Activated CD4-positive, alpha-beta T cell treated with anti-CD3 and anti-CD28 coated beads for 24 hours (primary cell): ENCODE data around the gene CCS.
"Not testable (repeated sequence)": the region's sequence is repeated elsewhere in the genome, so short reads cannot be mapped to it uniquely, and the experiment has no call there.

ENCODE experiments used
- DNase-seq, 2 donors: peaks; one replicate each; pipeline ENCODE4 v3.0.0-alpha.2; 2020; ENCODE audit warnings: low read depth in 2 of 2

Gene CCS, protein sequence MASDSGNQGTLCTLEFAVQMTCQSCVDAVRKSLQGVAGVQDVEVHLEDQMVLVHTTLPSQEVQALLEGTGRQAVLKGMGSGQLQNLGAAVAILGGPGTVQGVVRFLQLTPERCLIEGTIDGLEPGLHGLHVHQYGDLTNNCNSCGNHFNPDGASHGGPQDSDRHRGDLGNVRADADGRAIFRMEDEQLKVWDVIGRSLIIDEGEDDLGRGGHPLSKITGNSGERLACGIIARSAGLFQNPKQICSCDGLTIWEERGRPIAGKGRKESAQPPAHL

DNA sequence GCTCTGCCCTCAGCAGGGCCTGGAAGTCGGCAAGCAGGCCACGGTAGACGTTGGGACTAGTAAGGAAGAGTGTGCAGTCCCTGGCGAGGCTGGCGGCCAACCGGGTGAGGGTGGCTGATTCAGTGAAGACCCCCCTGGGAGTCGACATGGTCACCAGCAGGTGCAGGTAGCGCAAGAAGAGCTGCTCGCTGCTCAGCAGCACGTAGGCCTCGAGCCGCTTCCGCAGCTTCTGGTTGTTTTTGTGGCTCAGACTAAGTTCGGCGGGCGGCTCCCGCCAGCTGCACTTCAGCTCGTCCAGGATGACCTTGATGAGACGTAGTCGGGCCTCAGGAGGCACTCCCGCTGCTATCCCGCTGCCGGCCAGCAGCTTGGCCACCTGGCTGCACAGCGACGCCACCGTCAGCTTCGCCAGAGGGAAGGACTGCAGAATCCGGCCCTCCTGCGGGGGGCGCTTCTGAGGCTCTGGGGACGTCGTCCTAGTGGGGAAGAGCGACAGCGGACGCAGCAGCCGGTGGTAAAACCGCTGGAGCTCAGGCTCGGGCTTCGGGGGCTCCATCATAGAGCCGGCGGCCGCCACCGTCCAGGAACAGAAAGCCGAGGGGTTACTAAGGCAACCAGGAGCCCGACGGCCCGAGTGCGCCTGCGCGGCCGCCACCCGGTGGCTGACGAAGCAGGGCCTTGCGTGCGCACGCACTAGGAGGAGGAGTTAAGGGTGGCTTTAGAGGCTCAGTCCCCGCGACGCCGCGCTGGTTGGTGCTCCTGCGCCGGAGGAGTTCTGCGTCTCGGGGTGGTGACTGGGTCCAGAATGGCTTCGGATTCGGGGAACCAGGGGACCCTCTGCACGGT is at the start of gene CCS, which contains the start of gene CCDC87:
CCS (plus strand) TSS at position 729 of the 846 bp plus-strand sequence; CDS start at position 806, 77 bp downstream.
CCDC87 (minus strand) TSS at position 607 of the 846 bp plus-strand sequence; CDS start at position 559, 48 bp downstream.
- DNase-seq = peak; percentile 98

DNA sequence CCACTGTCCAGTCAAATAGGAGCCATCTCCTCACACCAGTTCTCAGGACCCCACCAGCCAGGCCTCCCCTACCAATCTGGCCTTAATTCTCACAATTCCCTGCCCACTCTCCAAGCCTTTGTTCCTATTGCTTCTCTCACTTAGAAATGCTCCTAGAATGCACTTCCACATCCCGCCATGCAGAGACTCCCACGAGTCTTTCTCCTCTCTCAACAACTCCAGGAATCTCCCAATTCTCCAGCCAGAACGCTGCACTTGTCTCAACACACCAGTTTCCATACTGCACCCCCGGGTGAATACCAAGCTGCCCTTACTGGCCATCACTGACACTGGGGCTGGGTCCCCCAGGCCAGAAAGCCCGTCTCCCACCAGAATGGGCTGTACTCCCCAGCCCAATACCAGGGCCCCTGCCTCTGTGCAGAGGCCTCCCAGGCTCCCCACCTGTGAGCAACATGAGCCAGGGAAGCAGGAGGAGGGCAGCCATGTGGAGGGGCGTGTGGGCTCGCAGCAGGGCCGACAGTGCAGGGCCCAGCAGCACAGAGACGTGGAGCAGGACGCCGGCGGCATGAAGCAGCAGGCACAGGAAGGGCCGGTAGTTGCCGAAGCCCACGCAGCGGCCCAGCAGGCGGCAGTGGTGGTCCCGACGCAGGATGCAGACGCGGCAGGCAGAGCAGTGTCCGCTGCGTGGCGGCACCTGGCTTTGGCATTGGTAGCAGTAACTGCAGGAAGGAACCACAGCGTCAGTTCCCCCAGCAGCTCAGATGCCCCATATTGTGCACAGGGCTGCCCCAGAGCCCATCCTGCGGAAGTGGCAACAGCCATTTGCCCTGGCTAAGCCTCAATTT is 49.5 kb upstream of the CCS start:
- DNase-seq = peak in 1 of 2 donors; percentile 18

DNA sequence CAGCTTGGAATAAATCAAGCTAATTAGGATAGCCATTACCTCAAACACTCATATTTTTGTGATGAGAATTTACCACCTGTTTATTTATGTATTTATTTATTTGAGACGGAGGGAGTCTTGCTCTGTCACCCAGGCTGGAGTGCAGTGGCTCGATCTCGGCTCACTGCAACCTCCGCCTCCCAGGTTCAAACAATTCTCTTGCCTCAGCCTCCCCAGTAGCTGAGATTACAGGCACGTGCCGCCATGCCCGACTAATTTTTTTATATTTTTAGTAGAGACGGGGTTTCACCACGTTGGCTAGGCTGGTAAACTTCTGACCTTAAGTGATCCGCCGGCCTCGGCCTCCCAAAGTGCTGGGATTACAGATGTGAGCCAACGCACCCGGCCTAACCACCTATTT is 48.0 kb upstream of the CCS start:
- DNase-seq = not testable (repeated sequence)

DNA sequence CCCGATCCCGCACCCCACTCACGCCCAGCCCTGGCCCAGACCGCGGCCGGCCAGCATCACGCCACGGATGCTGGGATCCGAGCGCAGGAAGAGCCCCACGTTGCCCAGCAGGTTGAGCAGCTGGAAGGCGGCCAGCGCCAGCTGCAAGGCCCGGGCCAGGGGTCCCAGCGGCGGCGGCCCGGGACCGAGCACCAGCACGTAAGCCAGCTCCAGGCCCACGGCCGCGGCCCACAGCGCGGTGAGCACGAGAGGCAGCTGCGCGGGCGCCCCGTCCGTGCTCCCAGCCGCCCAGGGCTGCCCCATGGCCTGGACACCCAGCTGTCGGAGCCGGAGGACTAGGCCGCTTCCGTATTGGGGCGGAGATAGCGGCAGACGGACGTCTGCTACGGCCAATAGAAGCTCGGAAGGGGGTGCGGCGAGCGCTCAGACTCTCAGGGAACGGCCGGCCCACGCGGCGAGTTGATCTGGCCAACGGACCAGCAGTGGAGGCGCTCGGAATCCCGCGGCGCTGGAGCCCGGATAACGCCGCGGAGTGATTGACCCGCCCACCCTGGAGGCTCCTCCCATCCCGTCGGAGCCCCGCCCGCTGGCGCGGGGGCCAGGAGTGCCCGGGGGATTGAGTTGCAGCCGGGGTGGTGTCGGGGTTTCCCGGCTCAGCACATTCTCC is 47.2 kb upstream of the CCS start, which contains the start of gene ZDHHC24:
ZDHHC24 (minus strand) TSS at position 348 of the 667 bp plus-strand sequence; CDS start at position 303, 45 bp downstream.
- peak; percentile 79 to 90 for DNase-seq

DNA sequence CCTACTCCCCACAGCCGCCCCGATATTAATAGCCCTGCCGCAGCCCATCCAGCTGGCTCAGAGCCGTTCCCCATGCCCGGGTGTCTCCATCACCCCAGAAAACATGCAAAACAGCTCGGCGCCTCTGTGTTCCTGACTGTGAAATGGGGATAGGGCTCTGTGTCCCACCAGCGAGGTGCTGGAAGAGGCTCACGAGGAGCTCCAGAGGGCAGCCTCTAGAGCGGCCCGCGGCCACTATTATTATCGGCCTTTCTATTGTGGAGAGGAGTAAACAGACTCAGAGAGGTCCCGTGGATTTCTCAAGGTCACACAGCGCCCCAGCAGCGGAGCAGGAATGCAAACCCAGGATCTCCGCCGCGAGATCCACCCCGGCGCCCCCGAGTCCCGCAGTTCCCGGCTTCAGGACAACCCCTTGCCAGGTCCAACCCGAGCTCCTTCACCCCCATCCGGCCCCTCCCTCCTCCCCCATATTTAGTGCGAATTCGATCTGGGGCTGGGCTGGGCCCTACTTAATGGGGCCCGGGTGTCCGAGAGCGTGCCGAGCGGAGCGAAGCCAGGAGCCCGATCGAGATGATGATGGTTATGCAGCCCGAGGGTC is 46.5 kb upstream of the CCS start, which contains the start of gene ACTN3:
ACTN3 (plus strand) TSS at position 536 of the 598 bp plus-strand sequence; CDS start at position 571, 35 bp downstream.
- DNase-seq = no peak

DNA sequence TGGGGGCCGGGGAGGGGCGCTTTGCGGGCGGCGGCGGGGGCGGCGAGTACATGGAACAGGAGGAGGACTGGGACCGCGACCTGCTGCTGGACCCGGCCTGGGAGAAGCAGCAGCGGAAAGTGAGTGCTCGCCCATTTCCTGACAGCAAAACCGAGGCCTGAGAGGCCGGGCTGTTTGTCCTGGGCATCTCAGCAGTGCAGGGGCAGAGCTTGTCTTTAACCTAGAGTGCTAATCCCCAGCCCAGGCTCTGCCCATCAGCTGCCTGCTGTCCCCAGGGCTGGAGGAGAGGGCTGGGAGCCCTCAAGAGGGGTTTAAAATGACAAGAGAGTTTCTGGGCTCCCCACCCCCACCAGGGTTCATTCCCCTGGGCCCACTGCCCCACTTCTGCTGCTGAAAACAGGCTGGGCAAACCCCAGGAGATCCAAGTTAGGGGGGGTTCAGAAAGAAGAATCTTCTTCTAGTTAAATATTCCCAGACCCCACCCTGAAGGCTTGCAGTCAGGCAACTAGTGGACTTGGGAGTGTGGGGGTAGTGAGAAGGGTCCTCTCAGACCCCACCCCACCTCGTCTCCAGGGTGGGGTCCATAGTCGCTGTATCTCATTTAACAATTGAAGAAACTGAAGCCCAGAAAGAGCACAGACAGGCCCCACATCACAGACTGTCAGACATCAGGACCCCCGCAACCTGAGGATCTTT is 45.9 kb upstream of the CCS start:
- no peak for DNase-seq

DNA sequence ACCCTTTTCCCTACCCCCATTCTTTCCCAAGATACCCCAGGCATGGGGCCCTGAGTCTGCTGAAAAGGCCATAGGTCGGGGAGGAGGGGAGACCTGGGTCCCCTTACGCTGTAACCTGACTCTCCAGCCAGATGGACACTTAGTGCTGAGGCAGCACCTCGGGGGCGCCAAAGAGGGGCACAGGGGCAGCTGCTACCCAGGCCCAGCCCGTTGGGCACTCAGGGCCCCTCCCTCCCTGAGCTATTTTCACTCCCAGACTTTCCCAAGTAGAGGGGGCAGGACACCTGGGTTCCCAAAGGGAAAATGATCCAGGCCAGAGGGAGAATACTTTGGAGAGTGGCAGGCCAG is 45.3 kb upstream of the CCS start:
- no peak for DNase-seq

DNA sequence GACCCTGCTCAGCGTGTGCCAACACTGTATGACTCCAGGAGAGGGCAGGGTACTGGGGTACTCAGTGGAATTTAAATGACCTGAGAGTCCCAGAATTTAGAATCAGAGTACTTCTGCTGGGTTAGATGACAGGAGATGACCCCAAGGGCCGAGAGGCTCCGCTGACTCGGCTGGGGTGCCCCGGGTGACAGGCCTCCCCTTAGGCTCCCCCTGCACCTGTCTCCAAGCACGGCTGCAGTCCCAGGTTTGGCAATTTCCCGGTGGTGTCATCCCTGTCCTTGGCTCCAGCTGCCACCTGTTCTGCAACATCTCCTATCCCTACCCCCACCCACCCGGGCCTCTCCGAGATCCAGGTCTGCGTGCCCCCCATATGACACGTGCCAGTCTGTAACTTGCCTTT is 44.9 kb upstream of the CCS start:
- DNase-seq = no peak

DNA sequence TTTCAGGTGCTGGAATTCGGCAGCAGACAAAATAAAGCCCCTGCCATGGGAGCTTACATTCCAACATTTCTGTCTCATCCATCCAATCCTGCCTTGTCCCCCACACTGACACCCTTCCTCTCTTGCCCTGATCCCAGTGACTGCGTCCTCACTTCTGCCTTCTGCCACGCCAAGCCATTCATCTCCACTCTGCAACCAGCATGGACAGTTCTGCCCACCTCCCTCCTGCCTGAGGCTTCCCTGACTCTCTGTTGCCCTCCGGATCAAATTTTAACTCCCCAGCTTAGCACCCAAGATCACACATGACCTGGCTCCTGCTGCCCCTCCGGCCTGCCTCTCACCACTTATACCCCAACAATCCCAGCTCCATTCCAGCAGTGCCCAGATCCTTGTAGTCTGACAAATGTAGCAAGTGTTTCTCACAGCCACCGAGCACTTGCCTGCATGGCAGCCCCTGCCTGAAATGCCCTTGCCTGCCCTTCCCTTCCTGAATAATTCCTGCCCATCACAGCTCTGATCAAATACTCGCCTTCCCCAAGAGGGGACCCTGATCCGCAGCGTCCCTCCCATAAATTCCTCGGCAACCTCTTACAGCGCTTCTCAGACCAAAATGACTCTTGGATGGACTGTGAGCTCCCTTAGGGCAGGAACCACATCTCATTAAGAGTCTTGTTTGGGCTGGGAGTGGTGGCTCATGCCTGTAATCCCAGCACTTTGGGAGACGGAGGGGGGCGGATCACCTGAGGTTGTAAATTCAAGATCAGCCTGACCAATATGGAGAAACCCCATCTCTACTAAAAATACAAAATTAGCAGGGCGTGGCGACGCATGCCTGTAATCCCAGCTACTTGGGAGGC is 44.0 kb upstream of the CCS start:
- DNase-seq = no peak

DNA sequence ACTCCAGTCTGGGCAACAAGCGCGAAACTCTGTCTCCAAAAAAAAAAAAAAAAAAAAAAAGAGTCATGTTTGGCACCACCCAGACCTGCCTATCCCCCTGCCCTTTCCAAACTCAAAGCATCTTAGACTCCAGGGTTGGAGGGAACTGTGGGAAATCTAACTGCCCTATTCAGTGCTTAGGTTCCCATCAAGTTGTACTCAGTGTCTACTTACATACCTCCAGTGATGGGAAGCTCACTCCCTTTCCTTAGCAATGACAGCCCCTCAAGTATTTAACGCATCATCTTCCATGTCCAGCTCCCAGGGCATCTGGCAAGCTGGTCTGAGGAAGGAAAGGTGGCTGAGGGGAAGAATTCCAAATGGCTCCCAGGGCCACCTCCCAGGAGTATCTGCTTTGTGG is 43.3 kb upstream of the CCS start:
- DNase-seq = no peak

DNA sequence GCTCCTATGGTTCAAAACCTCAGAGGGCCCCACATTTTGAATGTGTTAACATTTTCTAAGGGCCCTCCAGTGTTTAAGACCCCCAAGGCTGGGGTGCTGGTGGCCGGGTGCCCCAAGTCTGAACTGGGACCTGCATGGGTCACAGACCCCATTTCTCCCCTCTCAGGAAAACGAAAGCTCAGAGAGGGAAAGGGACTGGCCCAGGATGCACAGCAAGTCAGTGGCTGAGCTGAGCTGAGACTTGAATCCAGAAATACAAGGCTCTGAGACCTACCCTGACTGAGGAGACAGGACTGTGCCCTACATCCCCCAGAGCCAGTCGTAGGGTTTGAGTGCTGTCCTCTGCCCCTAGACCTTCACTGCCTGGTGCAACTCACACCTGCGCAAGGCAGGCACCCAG is 42.1 kb upstream of the CCS start:
- no peak for DNase-seq

DNA sequence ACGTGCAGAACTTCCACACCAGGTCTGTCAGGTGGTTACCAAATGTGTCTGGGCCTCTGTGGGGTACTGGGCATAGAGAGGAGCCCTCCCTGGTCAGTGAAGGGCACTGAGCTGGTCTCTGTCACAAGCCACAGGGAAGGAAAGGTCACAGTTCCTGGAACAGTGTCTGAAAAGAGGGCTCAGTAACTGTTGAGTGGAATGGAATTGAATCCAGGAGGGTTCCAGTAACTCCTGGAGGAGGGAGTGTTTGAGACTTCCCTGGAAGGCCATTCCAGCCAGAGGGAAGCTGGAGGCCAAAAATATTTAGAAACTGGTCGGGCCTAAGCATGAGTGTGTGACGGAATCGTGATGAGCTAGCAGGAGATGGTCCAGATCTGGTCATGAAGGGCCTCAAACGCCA is 38.4 kb upstream of the CCS start:
- DNase-seq = no peak

DNA sequence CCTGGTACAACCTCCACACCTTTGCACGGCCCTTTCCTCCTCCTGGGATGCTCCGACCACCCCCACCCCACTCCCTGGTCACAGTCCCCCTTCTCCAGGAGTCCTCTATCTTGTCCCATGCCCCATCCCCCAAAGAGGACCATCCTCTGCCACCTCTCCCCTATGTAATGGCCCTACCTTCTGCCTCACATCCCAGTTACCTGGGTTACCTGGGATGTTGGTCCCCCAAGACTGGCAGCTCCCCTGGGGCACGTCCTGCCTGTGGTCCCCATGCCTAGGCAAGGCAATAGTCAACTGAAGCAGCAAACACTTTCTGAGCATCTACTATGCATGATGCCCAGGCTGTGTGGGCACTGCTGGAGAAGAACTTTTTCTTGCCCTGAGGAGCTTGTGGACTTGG is 37.6 kb upstream of the CCS start:
- DNase-seq = no peak

DNA sequence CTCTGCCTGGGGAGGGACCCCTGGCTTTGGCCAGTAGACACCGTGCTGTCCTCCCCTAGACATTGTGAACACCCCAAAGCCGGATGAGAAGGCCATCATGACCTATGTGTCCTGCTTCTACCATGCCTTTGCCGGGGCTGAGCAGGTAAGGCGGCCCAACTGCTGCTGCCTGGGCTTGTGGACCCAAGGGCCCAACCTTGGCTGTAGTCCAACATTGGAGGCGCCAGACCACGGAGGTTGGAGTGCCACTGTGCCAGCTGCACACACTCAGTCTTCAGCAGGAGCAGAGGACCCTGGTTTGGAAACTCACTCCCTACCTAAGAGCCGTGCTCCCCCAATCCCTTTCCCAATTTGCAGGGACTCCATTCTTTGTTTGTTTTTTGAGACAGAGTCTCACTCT is 36.9 kb upstream of the CCS start:
- no peak for DNase-seq

DNA sequence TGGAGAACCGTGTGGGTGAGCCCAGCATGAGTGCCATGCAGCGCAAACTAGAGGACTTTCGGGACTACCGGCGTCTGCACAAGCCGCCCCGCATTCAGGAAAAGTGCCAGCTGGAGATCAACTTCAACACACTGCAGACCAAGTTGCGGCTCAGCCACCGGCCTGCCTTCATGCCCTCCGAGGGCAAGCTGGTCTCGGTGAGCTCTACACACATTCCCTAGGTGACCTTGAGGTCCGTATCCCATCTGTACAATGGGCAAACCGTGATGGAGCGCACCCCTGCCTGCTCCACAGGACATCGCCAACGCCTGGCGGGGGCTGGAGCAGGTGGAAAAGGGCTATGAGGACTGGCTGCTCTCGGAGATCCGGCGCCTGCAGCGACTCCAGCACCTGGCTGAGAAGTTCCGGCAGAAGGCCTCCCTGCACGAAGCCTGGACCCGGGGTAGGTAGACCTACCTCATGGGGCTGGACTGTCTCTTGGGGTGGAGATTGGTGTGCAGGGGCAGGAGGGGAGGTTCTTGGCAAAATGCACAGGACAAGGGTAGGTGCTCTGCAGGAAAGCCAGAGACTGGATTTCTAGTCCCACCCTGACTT is 35.2 kb upstream of the CCS start:
- no peak for DNase-seq

DNA sequence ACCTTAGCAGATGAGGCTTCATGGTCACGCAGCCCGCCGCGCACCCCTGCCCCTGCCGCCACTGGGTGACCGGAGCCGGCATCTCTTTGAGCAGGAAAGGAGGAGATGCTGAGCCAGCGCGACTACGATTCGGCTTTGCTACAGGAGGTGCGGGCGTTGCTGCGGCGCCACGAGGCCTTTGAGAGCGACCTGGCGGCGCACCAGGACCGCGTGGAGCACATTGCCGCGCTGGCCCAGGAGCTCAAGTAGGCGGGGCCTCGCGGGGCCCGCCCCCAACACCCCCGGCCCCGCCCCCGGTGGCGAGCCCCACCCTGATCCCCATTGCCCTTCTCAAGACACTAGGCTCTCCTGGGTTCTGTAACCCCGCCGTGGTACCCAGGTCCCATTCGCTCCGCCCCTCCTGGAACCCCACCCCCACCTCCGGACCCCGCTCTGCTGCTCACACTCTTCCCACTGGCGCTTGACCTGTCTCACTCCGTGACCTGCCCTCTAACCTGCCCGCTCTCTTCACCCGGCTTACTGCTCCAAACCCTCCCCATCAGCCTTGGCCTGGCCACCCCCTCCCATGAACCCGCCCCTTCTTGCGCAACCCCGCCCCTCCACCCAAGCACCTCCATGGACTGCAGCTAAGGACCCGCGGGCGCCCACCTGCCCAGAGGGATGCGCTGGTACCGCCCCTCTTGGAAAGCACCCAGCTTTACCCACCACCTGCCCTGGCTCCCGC is 33.7 kb upstream of the CCS start:
- no peak for DNase-seq

DNA sequence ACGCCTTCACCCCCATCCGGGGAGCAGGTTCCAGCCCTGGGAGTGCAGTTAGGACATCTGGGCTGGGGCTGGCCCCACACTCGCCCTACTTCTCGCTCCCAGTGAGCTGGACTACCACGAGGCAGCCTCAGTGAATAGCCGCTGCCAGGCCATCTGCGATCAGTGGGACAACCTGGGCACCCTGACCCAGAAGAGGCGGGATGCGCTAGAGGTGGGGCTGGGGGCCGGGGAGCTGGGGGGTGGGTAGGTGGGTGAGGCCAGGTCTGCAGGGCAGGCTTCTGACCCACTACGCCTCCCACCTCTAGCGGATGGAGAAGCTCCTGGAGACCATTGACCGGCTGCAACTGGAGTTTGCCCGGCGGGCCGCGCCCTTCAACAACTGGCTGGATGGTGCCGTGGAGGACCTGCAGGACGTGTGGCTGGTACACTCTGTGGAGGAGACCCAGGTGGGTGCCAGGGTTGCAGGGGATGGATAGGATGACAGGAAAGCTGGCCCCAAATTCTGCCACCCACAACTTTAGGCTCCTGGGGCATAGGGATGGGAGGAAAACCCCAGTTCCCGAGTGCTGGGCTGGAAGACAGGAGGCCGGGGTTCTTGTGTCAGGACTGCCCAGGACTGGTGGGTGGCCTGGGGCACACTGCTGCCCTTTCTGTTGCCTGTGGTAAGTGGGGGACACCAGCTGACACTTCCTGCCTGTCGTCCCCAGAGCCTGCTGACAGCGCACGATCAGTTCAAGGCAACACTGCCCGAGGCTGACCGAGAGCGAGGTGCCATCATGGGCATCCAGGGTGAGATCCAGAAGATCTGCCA is 32.9 kb upstream of the CCS start:
- no peak for DNase-seq
